Suppressor macrophage treated with lipopolysaccharide for 4 hours (primary cell): ENCODE data around the gene C12orf75.
"Not testable (repeated sequence)": the region's sequence is repeated elsewhere in the genome, so short reads cannot be mapped to it uniquely, and the experiment has no call there.

Experiments used
- DNase-seq: peaks from one replicate; pipeline ENCODE4 v3.0.0-alpha.2; 2020

The C12orf75 gene

DNA sequence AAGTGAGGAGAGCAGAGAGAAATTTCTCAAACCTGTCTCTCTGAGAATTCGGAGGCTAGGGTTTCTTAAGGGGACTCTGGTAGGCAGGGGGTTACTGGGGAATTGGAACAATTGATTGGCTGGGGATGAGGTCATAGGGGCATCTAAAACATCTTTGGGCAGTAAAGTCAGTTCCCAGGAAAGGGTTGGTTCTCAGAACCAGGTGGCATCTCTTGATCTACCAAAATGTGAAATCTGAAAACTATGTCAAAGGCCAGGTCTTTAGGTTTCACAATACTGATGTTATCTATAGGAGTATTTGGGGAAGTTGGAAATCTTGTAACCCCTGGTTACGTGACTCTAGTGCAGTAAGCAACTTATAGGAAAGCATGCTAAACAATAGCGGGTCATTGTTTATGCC lies 6.9 kb downstream of the C12orf75 start:
- no peak for DNase-seq

- no peak for DNase-seq
These were observed 8.5 kb downstream of the C12orf75 start for GRCh38 chr12:105338966-105339365.

- DNase-seq = no peak
These were observed 10.5 kb downstream of the C12orf75 start for GRCh38 chr12:105341010-105341409.

DNA sequence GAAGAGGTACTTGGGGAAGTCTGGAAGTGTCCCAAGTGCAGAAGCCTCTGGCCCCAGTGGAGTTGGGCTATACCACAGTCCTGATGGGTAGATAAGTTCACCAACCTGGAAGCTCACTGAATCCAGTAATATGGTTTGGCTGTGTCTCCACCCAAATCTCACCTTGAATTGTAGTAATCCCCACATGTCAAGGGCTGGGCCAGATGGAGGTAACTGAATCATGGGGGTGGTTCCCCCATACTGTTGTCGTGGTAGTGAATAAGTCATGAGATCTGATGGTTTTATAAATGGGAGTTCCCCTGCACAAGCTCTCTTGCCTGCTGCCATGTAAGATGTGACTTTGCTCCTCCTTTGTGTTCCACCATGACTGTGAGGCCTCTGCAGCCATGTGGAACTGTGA lies 11.1 kb downstream of the C12orf75 start:
- DNase-seq = not testable (repeated sequence)

- DNase-seq = no peak
These were observed 12.0 kb downstream of the C12orf75 start for GRCh38 chr12:105342464-105342863.

DNA sequence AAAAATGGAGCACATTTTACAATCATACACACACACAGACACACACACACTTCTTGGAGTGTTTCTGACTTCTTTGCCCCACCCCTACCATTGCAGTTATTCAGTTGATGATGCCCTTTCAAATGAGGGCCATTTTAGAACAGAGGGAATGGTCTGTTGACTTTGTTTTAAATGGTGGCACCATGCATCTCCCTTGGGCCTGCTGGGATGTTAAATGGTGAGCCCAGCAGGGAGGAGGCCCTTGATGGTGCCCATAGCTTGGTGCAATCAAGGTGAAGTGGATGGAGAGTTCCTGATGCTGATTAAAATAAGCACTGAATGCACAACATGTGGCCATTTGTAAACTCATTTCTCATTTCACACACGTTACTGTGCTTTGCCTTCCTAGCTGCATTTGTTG lies 13.3 kb downstream of the C12orf75 start:
- DNase-seq = no peak

DNA sequence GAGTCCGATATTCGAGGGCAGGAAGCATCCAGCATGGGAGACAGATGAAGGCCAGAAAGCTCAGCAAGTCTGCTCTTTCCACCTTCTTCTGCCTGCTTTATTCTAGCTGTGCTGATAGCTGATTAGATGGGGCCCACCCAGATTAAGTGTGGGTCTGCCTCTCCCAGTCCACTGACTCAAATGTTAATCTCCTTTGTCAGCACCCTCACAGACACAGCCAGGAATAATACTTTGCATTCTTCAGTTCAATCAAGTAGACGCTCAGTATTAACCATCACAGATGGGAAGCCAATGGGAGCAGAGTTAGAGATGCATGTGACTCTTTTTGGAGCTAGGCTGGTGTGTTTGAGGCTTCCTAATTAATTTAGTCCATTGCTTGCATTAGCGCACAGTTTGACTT lies 17.0 kb downstream of the C12orf75 start:
- DNase-seq = no peak

DNA sequence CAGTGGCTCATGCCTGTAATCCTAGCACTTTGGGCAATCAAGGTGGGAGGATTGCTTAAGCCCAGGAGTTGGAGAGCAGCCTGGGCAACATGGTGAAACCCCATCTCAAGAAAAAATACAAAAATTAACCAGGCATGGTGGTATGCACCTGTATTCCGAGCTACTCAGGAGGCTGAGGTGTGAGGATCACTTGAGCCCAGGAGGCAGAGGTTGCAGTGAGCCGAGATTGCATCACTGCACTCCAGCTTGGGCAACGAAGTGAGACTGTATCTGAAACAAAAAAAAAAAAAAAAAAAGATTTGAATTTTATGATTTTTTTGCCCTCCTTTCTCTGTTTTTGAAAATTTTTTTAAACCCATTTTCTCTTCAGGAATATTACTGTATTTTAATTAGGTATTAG lies 17.7 kb downstream of the C12orf75 start:
- no peak for DNase-seq

GRCh38 chr12:105348561-105348960 lies 18.1 kb downstream of the C12orf75 start:
- DNase-seq = no peak

GRCh38 chr12:105349138-105349537 lies 18.6 kb downstream of the C12orf75 start:
- no peak for DNase-seq

DNA sequence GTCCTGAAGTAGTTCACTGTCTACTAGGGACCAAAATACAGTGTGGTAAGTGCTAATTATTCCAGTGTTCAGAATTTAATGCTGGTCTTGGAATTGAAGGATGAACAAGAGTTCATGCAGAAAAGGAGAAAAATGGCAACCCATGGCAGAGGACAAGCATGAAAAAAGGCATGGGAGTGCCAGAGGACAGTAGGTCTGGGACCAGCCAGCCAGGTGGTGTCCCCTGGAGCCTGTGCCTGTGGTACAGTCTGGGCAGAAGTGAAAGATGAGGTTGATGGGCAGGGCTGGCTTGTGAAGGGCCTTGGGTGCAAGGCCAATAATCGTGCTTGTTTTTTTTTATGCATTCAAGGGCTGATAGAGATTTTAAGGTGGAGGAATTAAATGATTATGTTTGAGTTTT lies 21.0 kb downstream of the C12orf75 start:
- no peak for DNase-seq

DNA sequence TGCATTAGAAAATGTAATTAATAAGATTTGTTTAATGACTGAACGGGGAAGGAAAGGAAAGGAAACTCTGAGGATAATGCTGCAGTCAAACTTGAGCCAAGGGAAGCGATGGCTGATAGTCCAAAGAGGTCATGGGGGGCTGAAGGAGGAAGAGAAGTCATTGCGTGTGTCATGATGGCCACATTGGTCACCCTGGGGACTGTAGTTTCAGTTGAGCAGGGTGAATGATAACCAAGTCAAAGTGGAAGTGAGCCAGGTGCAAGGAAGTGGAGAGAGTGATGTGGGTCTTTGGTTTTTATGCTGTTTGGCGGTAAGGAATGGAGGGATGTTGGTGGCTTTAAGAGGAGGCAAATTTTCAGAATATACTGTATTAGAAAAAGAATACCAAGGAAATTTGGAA lies 21.6 kb downstream of the C12orf75 start:
- no peak for DNase-seq

DNA sequence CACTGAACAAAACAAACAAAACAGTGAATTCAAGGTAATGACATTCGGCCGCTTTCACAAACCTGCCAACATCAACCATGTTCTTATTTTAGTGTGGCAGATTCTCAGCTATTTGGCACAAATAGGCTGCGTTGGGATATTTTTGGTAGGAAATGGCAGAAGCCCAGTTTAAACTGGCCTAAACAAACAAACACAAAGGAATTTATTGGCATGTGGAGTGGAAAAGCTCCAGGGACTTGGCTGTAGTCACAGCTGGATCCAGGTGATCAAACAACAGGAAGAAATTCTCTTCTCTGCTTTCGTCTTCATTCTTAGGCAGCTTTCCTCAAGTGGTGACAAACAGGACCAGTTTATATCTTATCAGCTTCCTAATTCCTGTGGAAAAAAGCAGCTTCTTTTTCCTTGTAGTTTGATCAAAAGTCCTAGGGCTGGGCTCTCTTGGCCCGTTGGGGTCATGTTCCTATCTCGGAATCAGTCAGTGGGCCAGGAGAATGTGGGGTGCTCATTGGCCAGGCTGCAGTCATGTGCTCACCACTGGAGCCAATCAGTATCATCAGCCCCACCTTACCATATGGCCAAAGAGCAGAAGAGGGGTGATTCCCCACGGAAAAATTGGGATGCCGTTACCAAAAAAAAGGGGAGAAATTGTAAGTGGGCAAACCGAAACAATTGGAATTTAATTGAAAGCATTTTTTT lies 22.6 kb downstream of the C12orf75 start:
- no peak for DNase-seq

- no peak for DNase-seq
These were observed 25.3 kb downstream of the C12orf75 start for GRCh38 chr12:105355752-105356151.

DNA sequence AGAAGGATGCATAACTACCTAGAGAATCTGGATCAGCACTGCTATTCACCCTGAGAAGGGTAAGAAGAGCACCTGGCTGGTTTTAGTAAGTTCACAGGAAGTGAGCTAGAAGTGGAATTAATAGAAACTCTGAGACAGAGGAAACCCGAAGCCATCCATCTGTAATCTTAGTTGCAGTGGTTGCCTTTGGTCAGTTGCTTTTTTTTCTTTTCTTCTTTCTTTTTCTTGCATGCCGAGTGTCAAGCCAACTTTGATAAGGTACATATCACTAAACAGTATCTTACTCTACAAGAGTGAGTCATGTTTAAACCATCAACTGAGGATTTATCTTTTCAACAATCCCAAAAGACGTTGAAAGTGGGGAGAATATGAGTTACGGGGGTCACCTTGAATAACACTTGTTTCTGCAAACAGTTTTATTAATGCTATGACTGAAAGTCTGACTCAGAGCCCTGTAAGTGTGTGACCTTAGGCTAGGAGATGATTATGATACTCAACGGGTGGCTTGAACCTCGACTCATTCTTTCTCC lies 26.7 kb downstream of the C12orf75 start:
- DNase-seq = no peak

DNA sequence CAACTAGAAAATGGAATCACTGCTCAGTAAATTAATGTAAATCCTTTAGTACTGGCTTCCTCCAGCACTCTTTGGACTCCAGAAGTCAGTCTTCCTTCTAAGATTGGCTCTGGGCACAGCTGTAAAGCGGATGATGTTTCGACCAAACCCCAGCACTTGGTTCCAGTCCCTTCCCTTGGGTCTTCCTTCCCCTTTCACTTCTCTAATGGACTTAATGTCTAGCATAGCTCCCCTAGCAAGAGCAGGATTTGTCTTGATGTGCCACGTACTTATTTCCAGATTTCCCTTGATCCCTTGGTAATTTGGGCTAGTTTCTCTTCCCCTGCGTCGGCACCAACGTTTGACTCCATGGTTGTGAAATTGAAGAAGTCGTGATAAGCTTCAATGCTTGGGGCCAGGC lies 28.3 kb downstream of the C12orf75 start:
- peak; percentile 79 for DNase-seq

DNA sequence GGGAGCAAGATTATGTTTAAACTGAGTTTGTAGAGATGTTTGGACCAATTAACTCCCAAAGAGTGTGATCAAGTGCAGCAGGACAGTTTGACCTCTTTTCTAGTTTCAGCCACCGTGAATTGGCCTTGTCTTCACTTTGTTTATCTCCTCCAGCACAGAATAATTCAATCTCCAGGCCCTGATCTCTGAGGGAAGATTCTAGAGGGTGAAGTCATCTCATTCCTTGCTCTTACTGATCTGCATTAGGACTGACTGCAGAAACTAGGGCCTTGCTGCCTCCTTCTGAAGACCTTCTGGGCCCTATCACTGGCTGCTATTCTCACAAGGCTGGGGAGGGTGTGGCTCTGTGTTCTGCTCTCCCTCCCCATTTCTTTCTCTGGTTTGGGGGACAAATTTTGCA lies 29.4 kb downstream of the C12orf75 start:
- no peak for DNase-seq

GRCh38 chr12:105363890-105364289 lies 33.4 kb downstream of the C12orf75 start:
- no peak for DNase-seq

- DNase-seq = no peak
These were observed 34.7 kb downstream of the C12orf75 start for GRCh38 chr12:105365231-105365630.

- no peak for DNase-seq
These were observed 37.7 kb downstream of the C12orf75 start for GRCh38 chr12:105368047-105368646.

DNA sequence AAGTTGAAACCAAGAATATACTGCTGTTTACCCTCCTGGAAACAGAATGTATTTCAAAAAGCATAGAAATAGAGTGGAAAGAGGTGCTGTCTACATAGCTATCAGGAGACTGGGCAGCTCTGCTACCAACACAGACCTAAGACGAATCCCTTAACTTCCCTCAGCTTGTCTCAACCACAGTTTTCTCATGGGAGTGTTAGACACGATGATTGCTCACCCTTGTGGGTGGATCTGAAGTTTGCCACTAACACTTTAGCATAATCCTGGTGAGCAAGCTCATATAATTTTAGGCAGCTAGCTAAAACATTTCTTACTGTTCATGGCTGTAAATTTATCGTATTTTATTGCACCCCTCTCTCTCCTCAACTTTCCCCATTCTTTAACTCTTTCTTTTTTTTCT lies 38.5 kb downstream of the C12orf75 start:
- no peak for DNase-seq

DNA sequence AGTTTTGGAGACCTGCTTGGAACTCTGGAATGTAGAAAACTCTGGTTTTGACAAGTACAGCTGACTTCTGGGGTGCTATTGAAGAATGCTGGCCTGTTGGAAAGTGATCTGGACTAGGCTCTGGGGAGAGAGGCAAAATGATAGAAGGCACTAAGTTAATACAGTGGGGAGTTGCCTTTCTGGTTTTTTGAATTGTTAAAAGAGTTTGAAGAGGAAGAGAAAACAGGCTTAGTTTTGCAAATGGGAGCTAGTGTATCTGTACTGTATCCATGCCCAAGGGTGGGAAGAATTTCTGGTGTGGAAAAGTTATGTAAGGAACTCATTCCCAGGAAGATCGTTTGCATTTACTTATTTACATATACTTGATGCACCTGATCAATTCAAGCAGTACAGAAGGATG lies 43.8 kb downstream of the C12orf75 start:
- no peak for DNase-seq

GRCh38 chr12:105377077-105377476 lies 46.6 kb downstream of the C12orf75 start:
- no peak for DNase-seq

- no peak for DNase-seq
These were observed 48.4 kb downstream of the C12orf75 start for GRCh38 chr12:105378911-105379310.
